Ramos (cell line): Measurements from ENCODE around the gene GOLGA5.
"Not testable (repeated sequence)": the region's sequence is repeated elsewhere in the genome, so short reads cannot be mapped to it uniquely, and the experiment has no call there.

Experiments used
- in situ Hi-C: fragments of 300-500 bp; cut with MboI; formaldehyde crosslinking; loops from one replicate; pipeline ENCODE4 v1.14.3; 2022; ENCODE audit warnings: low sequenced_read_pairs; ENCODE audit not compliant: unreplicated experiment

GOLGA5 gene

DNA sequence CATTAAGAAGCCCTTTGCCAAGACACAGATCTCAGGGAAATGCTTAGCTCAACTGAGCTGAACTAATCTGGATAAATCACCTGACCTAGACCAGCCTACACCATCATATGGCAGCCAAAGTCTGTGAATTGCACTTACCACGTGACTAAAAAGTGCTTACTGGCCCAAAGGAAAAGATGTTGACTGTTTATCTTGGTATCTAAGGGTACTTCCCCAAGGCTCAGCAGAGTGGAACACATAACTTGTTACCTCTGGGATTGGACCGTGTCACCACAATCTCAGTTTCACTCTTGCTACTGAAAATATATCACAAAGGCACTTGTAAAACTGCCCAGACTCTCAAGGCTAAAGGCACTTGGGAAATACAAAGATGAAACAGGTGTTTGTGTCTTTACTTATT lies 18.8 kb upstream of the GOLGA5 start:
- in situ Hi-C loops: not testable (repeated sequence)

DNA sequence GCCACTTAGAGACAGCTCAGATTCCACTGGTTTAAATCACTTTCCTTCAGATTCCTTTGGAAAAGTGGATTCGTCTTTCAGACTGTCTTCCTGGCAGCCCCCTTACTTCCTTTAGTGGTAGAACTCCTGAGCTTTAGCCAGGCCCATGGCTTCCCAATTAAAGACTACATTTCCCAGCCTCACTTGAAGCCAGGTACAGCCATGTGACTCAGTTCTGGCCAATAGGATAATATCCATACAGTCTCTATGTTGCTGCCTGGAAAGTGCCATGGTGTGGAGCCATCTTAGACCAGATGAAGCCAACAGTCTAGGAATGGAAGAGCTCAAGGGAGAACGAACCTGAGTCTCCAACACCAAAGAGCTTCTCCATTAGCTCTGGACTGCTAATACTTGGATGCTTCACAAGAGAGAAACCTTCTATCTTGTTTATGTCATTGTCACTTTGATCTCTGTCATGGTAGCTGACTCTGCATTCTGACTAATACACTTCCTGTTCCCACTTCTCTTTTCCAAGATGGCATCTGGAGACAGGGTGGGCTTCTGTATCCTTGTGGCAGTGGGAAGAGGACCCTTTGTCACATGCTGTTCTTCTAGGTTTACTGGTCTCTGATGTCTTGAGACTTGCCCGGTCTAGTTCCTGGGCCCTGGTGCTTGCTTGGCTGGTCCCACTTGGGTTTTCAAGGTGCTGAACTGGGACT lies 15.1 kb upstream of the GOLGA5 start:
- in situ Hi-C loops: not testable (repeated sequence)

DNA sequence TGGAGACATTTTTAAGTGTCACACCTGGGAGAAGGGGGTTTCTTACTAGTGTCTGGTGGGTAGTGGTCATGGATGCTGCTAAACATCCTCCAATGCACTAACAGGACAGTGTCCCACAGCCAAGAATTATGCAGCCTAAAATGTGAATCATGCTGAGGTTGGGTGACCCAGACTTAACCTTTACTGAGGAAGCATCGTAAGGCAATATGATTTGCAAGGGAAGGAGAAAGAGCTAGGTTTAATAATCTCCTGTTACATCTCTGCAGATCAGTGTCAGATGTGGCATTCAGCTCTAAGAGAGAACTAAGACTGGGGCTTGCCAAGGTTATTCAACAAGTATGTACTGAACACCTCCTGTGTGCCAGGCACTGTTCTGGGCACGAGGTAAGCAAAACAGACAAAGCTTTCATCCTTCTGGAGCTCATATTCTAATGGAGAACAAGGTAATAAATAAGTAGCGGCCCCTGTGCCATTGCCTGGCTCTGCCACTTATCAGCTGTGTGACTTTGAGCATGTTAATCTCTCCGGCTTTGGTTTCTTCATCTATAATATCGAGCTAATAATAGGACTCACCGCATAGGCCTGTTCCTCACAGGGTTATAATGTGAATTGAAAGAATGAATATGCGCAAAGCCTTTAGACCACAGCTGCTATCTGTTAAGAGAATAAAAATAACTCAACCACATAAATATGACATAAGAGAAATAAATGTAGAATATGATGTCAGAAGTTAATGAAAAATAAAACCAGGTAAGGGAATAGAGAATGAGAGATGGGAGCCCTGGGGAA lies 13.5 kb upstream of the GOLGA5 start:
- in situ Hi-C loops: loop anchor here (5.0 kb wide), 1 partner anchor 68 kb away; no protein-coding TSS in a partner anchor

DNA sequence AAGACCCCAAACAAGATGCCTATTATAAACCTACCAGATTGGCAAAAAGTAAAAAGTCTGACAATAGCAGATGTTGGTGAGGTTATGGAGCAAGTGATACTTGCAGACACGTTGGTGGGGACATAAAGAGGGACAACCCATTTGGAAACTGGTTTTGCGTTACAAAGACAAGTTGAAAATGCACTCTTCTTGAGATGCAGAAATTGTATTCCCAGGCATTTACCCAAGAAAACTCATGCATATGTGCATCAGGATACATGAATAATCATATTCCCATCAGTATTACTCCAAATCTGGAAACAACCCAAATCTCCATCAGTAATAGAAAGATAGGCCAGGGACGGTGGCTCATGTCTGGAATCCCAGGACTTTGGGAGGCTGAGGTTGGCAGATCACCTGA lies 12.8 kb upstream of the GOLGA5 start:
- in situ Hi-C loops: loop anchor here (5.0 kb wide), 1 partner anchor 69 kb away; no protein-coding TSS in a partner anchor

DNA sequence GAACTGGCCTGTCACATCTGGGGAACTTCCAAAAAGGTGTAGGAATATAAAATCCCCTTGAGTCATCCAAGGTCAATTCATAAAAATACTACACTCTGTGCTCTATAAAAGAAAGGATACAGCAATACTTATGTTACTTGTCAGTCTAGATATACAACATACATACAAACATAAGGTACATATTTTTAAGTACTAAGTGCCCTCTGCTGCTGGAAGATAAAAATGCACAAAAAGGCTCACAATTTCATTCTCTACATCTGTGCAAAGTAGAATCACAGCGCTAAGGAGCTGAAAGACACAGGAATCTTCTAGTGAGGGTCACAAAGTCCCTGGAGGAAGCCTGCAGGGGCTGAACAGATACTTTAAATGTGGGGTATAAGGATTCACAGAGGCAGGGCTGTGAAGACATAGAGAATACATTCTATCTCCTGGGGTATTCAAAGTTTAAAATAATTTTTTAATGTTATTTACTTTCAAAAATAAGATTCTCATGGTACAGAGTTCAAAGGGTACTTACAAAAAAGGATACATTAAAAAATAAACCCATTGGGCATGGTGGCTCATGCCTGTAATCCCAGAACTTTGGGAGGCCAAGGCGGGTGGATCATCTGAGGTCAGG lies 10.2 kb upstream of the GOLGA5 start:
- in situ Hi-C loops: loop anchor here (5.0 kb wide), 1 partner anchor 72 kb away; no protein-coding TSS in a partner anchor

DNA sequence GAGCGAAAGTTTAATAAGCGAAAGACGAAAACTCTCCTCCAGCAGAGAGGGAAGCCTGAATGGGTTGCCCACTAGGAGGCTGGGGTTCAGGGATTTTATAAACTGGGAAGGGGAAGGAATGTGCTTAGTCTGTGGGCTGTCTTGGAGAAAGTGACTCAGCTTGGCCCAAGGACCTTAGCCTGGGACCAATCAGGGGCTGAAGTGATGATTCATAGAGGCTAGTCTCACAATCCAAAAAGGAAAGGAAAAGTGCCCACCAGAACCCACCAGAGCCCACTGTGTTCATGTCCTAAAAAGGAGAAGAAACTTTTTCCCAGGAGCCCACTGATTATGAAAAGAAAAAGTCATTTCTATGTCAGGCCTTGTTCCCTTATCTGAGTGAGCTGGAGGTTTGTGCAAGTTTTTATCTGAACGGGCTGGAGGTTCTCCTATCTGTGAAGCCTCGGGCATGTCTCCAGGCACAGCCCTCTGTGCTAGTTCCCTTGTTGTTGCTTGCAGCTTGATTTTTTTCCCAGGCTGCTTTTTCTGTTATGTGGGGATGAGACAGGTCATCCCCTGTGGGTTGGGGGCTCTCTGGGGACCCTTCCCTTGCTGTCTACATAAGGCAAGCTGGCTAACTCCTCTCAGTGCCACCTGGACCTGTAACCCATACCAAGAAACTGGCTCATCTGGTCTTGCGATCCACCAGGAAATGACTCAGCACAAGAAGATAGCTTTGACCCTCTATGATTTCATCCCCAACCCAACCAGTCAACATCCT lies 8.3 kb upstream of the GOLGA5 start:
- in situ Hi-C loops: no loop called here

DNA sequence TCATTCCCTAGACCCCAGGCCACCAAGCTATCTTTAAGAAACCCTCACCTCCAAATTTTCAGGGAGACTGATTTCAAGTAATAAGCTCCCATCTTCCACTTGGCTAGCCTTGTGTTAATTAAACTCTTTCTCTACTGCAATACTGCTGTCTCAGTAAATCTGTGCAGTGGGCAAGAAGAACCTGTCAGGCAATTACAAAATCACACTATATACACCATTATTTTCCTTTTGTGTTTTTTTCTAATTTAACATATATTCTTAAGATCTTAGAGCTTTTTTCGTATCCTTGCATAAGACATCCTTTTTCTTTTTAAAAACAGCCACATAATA lies 7.7 kb upstream of the GOLGA5 start:
- in situ Hi-C loops: no loop called here

DNA sequence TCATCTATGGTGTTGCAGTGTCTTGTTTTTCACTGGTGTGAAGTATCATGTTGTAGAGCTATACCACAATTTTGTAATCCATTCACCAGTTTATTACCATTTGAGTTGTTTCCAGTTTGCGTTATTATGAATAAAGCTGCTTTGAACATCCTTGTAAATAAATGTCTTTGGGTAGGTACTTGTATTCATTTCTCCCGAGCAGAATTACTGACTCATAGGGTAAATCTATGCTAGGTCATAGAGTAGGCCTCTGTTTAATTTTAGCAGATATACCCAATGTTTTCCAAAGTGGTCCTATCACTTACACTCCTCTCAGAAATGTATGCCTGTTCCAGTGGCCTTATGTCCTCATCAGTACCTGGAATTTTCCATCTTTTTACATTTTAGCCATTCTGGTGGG lies 6.6 kb upstream of the GOLGA5 start:
- in situ Hi-C loops: no loop called here

DNA sequence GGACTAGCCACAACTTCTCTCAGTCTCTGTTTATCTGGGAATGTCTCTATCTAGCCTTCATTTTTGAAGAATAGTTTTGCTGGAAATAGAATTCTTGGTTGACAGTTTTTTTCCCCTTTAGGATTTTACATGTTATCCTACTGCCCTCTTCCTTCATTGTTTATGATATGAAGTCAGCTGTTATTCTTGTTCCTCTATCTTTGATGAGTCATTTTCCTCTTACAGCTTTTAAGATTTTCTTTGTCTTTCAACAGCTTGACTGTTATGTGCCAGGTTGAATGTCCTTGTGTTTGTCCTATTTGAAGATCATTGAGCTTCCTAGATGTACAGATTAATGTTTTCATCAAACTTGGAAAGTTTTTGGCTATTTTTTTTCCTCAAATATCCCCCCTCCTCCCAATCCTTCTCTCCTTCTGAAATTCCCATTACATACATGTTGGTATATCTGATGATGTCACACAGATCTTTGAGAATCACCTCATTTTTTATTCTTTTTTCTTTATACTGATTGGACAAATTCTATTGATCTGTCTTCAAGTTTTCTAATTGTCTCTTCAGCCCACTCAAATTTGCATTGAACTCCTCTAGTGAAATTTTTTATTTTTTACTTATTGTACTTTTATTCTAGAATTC lies 4.5 kb upstream of the GOLGA5 start:
- in situ Hi-C loops: no loop called here

DNA sequence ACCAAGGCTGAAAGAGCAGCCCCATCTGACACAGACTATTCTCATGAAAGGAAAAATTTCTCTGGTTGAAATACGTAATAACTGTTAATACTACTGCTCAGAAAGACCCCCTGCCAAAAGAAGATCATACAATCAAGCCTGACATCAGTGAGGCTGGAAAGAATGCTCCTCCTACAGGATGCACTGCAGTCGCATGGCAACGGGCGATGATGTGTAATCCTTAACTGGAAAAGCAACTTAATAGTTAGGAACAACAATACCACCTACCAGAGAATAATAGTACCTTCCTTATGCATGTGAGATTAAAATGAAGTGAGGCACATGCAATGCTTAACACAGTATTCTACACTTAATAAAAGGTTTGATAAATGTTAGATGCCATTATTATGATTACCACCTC lies 1.2 kb upstream of the GOLGA5 start:
- in situ Hi-C loops: no loop called here

DNA sequence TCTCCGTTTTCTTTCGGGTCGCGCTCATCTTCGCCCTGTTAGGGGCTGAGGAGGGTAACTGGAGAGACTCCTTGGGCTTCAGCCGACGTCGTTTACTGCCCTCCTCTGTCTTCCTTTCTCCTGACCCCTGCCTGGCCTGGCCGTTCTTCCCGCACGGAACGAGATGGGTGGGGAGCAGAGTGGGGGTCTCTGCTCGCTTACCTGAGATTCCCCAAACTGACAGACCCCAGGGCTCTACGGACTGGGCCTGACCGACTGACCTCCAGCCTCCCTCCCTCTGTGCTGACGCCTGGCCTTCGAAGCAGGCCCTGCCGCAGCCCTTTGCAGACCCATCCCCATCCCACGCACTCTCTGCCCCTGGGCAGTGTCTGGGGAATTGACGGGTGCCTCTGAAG lies 439 bp downstream of the GOLGA5 start:
- in situ Hi-C loops: no loop called here

DNA sequence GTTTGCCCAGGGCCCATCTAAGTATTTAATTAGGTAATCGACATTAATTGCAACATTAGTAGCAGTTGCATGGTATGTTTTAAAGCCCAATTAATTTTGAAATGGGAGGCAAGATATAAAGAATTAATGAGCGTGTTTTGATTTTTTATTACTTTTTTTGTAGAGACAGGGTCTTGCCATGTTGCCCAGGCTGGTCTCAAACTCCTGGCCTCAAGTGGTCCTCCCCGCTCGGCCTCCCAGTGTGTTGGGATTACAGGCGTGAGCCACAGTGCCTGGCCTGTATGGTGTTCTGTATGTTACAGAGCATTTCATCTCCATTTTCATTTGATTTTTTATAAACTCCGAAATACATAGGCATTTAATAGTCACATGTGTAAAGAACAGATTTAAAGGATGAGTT lies 856 bp downstream of the GOLGA5 start:
- in situ Hi-C loops: no loop called here

DNA sequence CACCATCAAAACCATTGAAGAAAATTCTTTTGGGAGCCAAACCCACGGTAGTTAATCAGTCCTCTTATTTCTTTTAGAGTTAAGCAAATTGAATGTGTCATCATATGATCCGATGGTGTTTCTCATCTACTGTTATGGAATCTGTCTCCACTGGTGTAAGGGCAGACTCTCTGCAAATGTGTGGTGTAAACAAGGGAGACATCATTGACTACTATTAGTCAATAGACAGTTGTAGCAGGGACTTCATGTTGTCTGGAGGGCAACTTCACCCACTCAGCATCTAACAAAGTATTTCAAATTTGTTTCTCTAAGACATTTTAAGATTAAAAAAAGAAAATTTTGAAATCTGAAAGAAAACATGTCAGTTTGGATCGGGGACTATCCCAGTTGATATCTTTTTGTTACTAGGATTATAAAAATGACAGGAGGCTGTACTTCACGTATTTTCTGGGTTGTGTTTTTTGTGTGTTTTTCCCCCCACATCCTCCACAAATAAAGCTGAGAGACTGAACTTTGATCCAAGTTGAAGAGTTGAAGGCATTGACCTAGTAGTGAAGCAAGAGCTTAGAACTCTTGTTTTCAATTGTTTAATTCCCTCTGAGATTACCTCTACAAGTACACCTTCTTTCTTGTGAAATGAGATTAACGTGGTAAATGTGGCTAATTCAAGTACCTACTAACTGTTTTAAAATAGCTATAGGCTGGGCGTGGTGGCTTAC lies 4.0 kb downstream of the GOLGA5 start:
- in situ Hi-C loops: no loop called here

DNA sequence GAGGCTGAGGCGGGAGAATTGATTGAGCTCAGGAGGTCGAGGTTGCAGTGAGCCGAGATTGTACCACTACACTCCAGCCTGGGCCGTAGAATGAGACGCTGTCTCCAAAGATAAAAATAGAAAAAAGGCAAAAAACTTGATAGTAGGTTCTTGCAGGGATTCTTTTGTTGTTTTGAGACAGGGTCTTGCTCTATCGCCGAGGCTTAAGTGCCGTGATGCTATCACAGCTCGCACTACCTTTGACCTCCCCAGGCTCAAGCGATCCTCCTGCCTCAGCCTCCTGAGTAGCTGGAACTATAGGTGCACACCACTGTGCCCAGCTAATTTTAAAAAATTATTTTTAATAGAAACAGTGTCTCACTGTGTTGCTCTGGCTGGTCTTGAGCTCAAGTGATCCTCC lies 4.7 kb downstream of the GOLGA5 start:
- in situ Hi-C loops: no loop called here

DNA sequence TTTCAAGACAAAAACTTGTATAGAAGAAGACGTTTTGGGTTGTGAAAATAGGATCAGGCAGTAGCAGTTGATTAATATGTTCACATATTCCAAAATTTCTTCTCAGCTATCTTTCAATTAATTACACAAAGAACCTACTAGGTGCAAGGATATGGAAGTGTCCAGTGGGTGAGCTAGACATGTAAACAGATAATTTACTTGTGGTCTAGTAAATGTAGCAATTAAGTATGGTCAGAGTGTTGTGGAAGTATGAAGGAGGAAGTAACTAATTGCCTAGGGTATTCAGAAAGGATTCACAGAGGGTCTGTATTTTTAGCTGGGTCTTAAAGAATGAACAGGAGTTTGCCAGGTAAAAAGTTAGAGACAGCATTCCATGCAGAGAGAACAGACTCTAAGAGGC lies 5.9 kb downstream of the GOLGA5 start:
- in situ Hi-C loops: no loop called here

DNA sequence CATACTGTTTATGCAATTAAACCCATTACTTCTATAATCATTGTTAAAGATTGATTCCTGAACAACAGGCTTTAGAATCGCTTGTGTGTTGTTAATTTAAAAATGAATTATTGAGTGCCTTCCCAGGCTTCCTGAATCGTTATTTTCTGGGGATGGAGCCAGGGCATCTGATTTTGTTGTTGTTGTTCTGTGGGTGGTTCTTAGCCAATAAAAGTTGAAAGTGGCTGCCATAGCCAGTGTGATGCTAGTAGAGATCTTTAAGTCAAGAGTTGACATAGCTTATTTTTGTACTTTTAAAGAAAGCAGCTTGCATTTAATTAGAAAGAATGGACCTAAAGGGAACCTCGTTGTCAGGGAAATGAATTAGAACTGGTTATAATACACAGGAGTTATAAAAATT lies 6.4 kb downstream of the GOLGA5 start:
- in situ Hi-C loops: no loop called here

DNA sequence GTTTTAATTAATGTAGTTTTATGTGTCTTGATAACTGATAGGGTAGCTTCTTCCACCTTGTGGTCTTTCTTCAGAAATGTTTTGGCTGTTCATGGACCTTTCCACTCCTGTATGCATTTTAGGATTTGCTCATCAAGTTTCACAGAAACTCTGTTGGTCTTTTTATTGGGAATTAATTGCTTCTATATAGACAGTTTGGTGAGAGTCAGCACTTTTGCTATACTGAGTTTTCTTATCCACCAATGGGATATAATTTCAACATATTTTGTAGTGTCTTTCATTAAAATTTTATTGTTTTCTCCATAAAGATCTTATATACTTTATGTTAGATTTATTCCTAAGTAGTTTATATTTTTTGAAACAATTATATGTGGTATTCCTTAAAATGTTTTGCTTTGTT lies 7.8 kb downstream of the GOLGA5 start:
- in situ Hi-C loops: no loop called here

DNA sequence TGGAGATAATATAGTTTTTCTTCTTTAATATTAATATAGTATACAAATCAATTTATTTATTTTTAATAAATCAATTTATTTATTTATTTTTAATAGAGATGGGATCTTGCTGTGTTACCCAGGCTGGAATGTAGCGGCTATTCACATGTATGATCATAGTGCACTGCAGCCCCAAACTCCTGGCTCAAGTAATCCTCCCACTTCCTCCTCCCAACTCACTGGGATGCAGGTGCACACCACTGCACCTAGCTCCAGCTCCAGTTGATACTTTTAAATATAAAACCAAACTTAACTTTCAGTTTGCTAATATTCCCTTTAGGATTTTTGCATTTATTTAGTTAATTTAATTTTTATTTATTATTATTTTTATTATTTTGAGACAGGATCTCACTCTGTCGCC lies 8.6 kb downstream of the GOLGA5 start:
- in situ Hi-C loops: no loop called here

DNA sequence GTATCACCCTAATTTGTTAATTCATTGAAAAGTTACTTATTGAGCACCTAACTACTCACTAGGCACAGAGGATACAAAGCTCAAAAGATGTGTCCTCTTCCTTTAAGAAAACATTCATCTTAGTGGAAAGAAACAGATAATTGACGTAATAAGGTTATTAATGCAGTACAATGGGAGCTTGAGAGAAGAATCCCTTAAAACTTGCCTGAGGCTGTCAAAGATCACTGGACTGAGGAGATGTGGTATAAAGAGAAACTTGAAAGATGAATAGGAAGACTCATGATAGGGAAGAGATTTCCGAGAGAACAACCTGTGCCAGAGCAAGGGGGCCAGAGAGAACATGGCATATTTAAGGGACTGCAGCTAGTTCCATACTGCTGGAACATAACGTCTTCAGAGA lies 19.1 kb downstream of the GOLGA5 start:
- in situ Hi-C loops: no loop called here
